Upper lobe of right lung (tissue), 1 donor: ENCODE data around the gene HOXB4. TPM values are rescaled to one million over a fixed set of nuclear protein-coding genes. Genes with fewer than 3 reads are reported as not detected.

ENCODE experiments used
- ATAC-seq: fragments of 200-7000 bp; cut with Tn5 transposase; one replicate; pipeline ENCODE4 v1.9.1; 2020; ENCODE audit warnings: mild to moderate bottlenecking, moderate library complexity
- DNase-seq: peaks from one replicate; pipeline ENCODE4 v3.0.0-alpha.2; 2020
- H3K27ac ChIP-seq: fragments of 200-600 bp; one replicate; pipeline ENCODE4 v1.8.0; 2022
- H3K27me3 ChIP-seq: fragments of 200-600 bp; one replicate; pipeline ENCODE4 v1.8.0; 2022; ENCODE audit warnings: mild to moderate bottlenecking
- H3K36me3 ChIP-seq: fragments of 200-600 bp; one replicate; pipeline ENCODE4 v1.8.0; 2022
- H3K4me1 ChIP-seq: fragments of 200-600 bp; one replicate; pipeline ENCODE4 v1.8.0; 2022
- H3K4me3 ChIP-seq: fragments of 200-600 bp; one replicate; pipeline ENCODE4 v1.8.0; 2022; ENCODE audit warnings: mild to moderate bottlenecking
- H3K9me3 ChIP-seq: fragments of 200-600 bp; one replicate; pipeline ENCODE4 v1.8.0; 2022
- CTCF ChIP-seq: fragments of 200-600 bp; IDR thresholded peaks from one replicate; pipeline ENCODE4 v1.8.0; 2022; ENCODE audit warnings: antibody characterized with exemption
- intact Hi-C: fragments of 100-400 bp; cut with DNase I; formaldehyde crosslinking; loops from one replicate; pipeline ENCODE4 v1.11.0; 2022
- total RNA-seq: library from RNA; stranded (reverse); fragmentation: NEBNext Ultra II Directional; extraction: Animal tissue kit (Norgen Biotek cat#: 25700); gene quantifications from one replicate; pipeline ENCODE4 v1.2.1, GENCODE V29; 2021
- donor health status: DM: no; HTN: yes; CAD: no; lungs with severe emphysema.

HOXB4 gene
- total RNA-seq, 1 donor from 2014 or later, result 4.9 TPM

GRCh38 chr17:48544349-48545021, 33.7 kb downstream of the HOXB4 start:
- ATAC-seq (peak; percentile 59), DNase-seq (peak; percentile 81)
- H3K4me1 ChIP-seq, result peaks cover 8% of the 10 kb centered on the region
- no peaks in the 10 kb centered on the region for H3K36me3 ChIP-seq
- no peaks in the 10 kb centered on the region for H3K9me3 ChIP-seq
- H3K27ac ChIP-seq, result peak overlapping the region; percentile 89
- TF ChIP-seq CTCF, result no peak
- peaks cover 68% of the 10 kb centered on the region for H3K27me3 ChIP-seq
- intact Hi-C loops, result no loop called here
- H3K4me3 ChIP-seq, result peak overlapping the region; percentile 62

- no peak for DNase-seq
- TF ChIP-seq CTCF, result no peak
- H3K4me1 ChIP-seq, result peaks cover 8% of the 10 kb centered on the region
- ATAC-seq, result peak; percentile 24
- peak overlapping the region; percentile 62 for H3K4me3 ChIP-seq
- H3K36me3 ChIP-seq, result no peaks in the 10 kb centered on the region
- no peaks in the 10 kb centered on the region for H3K9me3 ChIP-seq
- peak overlapping the region; percentile 89 for H3K27ac ChIP-seq
- peaks cover 73% of the 10 kb centered on the region for H3K27me3 ChIP-seq
- intact Hi-C loops, result no loop called here
Observed at GRCh38 chr17:48543854-48544348, 34.2 kb downstream of the HOXB4 start.

- peak; percentile 10 for TF ChIP-seq CTCF
- H3K27me3 ChIP-seq, result peaks cover 73% of the 10 kb centered on the region
Observed at GRCh38 chr17:48543107-48543853, 34.9 kb downstream of the HOXB4 start.

GRCh38 chr17:48542698-48543106, 35.4 kb downstream of the HOXB4 start:
- Histone ChIP-seq H3K4me3 (peak overlapping the region; percentile 62), H3K4me1 (peaks cover 8% of the 10 kb centered on the region), H3K9me3 (no peaks in the 10 kb centered on the region), H3K27ac (peak overlapping the region; percentile 89), H3K27me3 (peaks cover 72% of the 10 kb centered on the region), H3K36me3 (no peaks in the 10 kb centered on the region)
- intact Hi-C loops, result no loop called here
- ATAC-seq (no peak), DNase-seq (no peak)
- TF ChIP-seq CTCF, result no peak

More at GRCh38 chr17:48543107-48543853, 34.9 kb downstream of the HOXB4 start:
- Histone ChIP-seq H3K36me3 (no peaks in the 10 kb centered on the region), H3K27ac (peak overlapping the region; percentile 89), H3K4me3 (peak overlapping the region; percentile 62), H3K4me1 (peaks cover 8% of the 10 kb centered on the region), H3K9me3 (no peaks in the 10 kb centered on the region)
- no peak for DNase-seq
- intact Hi-C loops, result no loop called here
- ATAC-seq, result peak; percentile 29

GRCh38 chr17:48542114-48542656, 36.0 kb downstream of the HOXB4 start:
- Histone ChIP-seq H3K27ac (peak overlapping the region; percentile 89), H3K9me3 (no peaks in the 10 kb centered on the region), H3K4me1 (peaks cover 8% of the 10 kb centered on the region), H3K27me3 (peaks cover 67% of the 10 kb centered on the region), H3K4me3 (peak overlapping the region; percentile 62), H3K36me3 (no peaks in the 10 kb centered on the region)
- DNase-seq, result no peak
- ATAC-seq, result peak; percentile 3
- intact Hi-C loops, result no loop called here
- TF ChIP-seq CTCF, result no peak
